Left hindlimb (tissue), 1 donor: Measurements from ENCODE around the gene UGT1A10.

Experiments
- DNase-seq: peaks from one replicate; pipeline ENCODE4 v3.0.0-alpha.2; 2018

The UGT1A10 gene

GRCh38 chr2:233811732-233812131, 175.5 kb downstream of the UGT1A10 start:
- no peak for DNase-seq

- no peak for DNase-seq
Observed at GRCh38 chr2:233813236-233814055, 177.2 kb downstream of the UGT1A10 start.

- DNase-seq, result no peak
Observed at GRCh38 chr2:233814056-233814835, 178.0 kb downstream of the UGT1A10 start.

- DNase-seq, result no peak
Observed at GRCh38 chr2:233815861-233816260, 179.6 kb downstream of the UGT1A10 start.

- no peak for DNase-seq
Observed at GRCh38 chr2:233816334-233816733, 180.1 kb downstream of the UGT1A10 start.

GRCh38 chr2:233816771-233817170, 180.5 kb downstream of the UGT1A10 start:
- no peak for DNase-seq

GRCh38 chr2:233817361-233817911, 181.2 kb downstream of the UGT1A10 start:
- no peak for DNase-seq

GRCh38 chr2:233817995-233818638, 181.9 kb downstream of the UGT1A10 start:
- no peak for DNase-seq

GRCh38 chr2:233818639-233819621, 182.7 kb downstream of the UGT1A10 start:
- DNase-seq, result no peak

- DNase-seq, result no peak
Observed at GRCh38 chr2:233819884-233820773, 183.9 kb downstream of the UGT1A10 start.

GRCh38 chr2:233820774-233821105, 184.5 kb downstream of the UGT1A10 start:
- no peak for DNase-seq

- no peak for DNase-seq
Observed at GRCh38 chr2:233821196-233821595, 184.9 kb downstream of the UGT1A10 start.

GRCh38 chr2:233821709-233822100, 185.5 kb downstream of the UGT1A10 start:
- DNase-seq, result no peak

GRCh38 chr2:233822101-233822771, 186.0 kb downstream of the UGT1A10 start:
- no peak for DNase-seq
